LoVo (cell line): ENCODE results near the gene COL9A2.
A peak's percentile ranks its signal among the peaks of the same experiment; 100 is the strongest.
"Not testable (repeated sequence)": the region's sequence is repeated elsewhere in the genome, so short reads cannot be mapped to it uniquely, and the experiment has no call there.

Experiments used
- DNase-seq: peaks from one replicate; pipeline ENCODE4 v3.0.0-alpha.2; 2016; ENCODE audit warnings: low spot score

Gene COL9A2

GRCh38 chr1:40316595-40317393, at the start of gene COL9A2:
TSS of gene COL9A2 (minus strand) at chr1:40317286. CDS start at chr1:40317197, 89 bp downstream.
- DNase-seq = peak; percentile 12

DNA sequence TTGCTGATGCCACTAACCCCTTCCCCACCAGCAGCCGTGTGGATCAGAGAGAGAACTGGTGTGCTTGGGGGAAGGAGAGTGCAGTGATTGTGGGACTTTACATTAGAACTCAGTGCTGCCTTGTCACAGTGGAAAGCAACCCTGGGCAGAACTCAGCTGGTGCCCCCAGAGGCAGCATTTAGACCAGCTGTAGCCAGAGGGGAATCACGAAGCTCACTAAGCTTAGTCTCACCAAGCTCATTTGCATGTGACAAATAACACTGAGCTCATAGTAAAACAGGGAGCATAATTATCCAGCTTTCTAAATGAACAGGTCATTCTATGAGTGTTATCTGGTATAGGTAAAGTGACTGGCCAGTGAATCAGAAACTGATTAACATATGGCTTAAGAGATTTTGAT, 46.6 kb upstream of the COL9A2 start:
- DNase-seq = no peak

DNA sequence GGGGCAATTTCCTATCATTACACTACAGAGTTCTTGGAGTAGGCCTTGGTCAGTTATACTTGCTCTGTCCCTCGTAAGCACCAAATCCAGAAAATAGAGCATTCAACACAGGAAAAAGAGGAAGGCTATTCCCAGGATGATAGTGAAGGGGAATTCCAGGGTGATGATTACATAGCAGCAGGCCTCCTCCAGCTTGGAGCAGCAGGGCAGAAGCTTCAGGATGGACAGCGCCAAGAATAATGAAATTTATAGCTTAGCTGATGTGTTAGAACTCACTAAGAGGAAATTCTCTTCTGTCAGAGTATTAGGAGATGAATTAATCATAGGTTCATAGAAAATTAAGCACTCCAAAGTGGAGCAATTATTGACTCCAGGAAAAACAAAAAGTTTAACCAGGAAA, 45.6 kb upstream of the COL9A2 start:
- DNase-seq = no peak

DNA sequence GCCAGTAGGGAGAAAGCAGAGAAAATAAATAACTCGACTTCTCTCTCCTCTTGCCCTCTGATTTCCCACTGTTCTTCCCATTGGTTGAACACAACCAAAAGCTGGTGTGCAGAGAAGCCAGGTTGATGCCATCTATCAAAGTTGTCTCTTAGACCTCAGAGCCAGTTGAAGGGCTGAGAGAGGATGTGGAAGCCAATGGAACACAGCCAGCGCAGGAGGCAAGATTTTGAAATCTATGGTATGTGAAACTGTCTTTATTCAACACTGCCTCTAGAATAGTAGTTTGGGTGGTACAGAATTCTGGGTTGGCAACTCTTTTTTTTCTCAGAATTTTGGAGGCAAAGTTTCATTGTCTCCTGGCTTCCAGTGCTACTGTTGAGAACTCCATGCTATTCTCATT, 45.1 kb upstream of the COL9A2 start:
- no peak for DNase-seq

DNA sequence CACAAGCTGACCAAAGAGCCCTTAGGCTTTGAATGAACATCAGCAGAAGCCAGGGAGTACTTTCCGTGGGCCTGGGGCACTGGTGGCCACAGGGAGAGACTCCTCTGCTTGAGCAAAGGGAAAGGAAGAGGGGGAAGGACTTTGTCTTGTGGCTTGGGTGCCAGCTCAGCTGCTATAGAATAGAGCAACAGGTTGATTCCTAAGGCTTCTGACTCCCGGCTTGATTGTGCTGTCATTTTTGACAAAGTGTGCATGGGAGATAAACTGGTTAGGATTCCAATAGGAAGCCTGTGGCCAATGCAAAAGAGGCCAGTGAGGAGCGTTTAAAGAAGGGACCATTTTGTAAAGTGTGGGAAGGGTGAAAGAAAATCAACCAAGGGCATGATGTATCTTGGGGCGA, 44.6 kb upstream of the COL9A2 start:
- no peak for DNase-seq

GRCh38 chr1:40361201-40361600, 44.1 kb upstream of the COL9A2 start:
- DNase-seq = no peak

DNA sequence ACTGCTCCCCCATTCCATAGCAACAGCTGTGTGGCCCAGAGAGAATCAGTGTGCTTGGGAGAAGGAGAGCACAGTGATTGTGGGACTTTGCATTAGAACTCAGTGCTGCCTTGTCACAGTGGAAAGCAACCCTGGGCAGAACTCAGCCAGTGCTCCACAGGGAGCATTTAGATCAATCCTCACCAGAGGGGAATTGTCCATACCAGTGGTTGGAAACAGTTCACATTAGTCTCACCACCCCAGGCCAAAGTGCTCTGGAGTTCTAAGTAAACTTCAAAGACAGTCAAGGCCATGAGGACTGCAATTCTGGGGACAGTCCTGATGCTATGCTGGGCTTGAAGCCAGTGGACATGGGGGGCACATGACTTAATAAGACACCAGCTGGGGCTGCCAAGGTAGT, 43.5 kb upstream of the COL9A2 start:
- no peak for DNase-seq

GRCh38 chr1:40357625-40358024, 40.5 kb upstream of the COL9A2 start:
- DNase-seq = no peak

DNA sequence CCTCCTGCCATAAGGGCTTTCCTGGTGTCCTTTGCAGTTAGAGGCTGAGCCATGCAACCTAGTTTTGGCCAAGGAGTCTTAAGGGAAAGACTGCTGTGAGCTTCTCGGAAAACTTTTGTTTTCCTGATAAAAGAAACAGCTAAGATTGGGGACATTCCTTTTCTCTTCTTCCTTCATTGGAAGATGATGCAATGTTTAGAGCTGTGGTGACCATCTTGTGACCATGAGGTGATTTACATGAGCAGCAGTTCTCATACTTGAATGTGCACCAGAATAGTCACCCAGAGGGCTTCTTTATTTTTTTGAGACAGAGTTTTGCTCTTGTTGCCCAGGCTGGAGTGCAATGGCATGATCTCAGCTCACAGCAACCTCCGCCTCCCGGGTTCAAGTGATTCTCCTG, 36.0 kb upstream of the COL9A2 start:
- no peak for DNase-seq

DNA sequence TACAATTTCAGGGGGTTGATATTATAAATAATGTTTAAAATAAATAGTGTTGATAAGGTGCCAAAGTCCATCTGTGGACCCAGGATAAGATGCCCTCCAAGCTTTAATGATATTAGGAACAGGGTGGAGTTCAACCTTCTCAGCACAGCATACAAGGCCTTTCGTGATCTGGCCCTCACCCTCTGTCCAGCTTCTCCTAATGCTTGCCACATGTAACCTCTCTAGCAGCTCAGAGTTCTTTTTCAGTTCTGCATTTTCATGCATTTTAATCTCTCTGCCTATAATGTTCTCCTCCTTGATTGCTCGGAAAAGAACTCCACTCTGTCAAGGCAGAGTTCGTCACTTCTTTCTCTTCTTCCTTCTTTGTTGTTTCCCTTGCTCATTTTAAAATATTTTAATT, 35.0 kb upstream of the COL9A2 start:
- DNase-seq = no peak

DNA sequence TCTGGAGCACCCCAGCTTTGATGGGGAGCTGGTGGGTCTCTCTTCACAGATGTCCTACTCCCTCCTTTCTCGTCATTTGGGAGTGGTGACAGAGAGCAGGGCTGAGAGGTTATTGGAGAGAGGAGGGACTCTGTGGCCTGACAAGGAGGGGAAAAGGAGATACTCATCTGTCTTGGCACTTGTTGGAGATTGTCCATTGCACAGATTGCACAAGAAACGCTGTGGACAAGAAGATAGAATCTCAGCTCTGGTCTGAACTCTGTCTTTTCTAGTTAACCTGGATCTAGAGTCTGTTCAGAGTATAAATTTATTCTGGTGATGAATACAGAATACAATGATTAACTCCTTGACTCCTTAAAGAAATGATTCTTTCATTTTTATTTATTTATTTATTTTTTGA, 34.0 kb upstream of the COL9A2 start:
- DNase-seq = no peak

DNA sequence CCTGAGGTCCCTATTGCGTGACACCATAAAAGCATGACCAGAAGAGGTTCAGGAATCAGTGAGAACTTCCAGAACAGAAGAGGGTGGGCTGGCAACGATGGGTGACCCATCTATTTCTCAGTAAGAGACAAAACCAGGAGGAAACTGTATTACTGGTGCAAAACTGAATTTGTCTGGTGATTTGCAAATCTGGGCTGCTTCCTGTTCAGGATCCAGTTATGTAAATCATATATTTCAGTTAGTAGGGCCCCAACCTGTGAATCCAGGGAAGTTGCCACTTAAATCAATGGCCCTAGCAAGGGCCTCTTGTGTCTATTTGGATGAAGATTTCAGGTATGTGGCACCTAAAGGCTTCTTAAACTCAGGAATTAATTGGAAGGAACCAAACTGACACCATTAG, 33.3 kb upstream of the COL9A2 start:
- DNase-seq = no peak

DNA sequence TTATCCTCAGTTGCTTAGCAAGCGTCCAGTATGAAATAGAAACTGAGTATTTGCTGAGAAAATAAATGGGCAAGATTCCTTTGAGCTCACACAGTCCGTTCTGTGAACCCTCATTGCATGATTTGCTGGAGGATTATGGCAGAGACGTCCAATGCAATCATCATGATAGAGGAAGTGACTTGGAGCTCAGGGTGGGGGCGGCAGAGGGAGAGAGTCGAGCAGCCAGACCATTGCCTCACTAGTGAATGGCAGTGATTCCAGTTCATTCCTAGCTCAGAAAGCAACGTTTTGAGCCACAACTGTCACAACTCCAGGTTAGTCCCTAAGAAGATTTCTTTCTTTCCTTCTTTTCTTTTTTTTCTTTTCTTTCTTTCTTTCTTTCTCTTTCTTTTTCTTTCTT, 27.5 kb upstream of the COL9A2 start:
- DNase-seq = no peak

- not testable (repeated sequence) for DNase-seq
Measured at GRCh38 chr1:40342381-40342717, 25.3 kb upstream of the COL9A2 start.

DNA sequence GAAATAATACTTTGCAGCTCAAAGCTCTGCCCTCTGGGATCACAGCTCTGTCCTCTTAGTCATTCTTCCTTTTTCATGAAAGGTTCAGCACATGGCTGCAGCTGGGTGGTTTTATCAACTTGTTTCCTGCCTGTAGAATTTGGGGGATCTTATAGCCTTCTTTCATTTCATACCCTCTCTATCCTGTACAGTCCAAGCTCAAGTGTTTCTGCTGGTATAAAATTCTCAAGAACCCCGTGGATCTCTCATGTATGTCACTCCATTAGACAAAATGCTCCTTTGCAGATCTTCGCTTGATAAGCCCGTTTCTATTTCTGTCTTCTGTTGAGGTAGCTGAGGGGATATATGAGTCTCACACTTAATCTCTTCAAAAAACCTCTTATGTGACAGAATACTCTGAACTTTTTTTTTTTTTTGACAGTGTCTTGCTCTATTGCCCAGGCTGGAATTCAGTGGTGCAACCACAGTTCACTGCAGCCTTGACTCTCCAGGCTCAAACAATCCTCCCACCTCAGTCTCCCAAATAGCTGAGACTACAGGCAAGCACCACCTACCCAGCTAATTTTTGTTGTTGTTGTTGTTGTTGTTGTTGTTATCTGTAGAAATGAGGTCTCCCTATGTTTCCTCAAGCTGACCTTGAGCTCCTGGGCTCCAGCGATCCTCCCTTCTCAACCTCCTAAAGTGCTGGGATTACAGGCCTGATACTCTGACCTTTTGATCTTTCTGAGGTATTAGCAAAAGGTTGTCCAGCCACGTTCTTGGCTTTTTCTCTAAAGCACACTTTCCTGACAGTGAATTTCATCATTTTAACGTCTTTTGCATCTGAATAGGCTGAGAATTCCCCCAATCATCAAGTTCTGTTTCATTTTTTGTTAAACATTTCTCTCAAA, 24.6 kb upstream of the COL9A2 start:
- no peak for DNase-seq

- DNase-seq = no peak
Measured at GRCh38 chr1:40339420-40340323, 22.6 kb upstream of the COL9A2 start.

DNA sequence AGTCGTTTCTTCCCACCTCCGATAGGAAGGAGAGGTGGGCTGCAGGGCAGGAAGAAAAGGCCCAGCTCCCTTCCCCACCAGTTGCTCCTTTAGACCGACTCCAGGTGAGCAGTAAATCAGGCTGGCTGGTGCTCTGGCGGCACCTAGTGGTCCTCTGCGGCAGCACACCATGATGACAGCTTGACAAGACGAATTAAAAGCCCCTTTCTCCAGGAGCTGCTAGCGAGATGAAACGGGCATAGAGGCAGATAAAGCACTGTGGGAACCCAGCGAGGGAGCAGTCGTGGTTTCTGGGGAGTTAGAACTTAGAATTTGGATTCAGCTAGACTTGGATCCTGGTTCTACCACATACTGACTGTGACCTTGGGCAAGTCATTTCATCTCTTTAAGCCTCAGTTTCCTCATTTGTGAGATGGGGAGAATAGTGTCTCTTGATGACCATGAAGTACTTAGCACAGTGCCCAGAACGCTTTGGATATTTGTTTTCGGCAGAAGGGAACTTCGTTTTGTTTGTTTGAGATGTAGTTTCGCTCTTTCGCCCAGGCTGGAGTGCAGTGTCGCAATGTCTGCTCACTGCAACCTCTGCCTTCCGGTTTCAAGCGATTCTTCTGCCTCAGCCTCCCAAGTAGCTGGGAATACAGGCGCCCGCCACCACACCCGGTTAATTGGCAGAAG, 21.8 kb upstream of the COL9A2 start:
- DNase-seq = peak; percentile 73

DNA sequence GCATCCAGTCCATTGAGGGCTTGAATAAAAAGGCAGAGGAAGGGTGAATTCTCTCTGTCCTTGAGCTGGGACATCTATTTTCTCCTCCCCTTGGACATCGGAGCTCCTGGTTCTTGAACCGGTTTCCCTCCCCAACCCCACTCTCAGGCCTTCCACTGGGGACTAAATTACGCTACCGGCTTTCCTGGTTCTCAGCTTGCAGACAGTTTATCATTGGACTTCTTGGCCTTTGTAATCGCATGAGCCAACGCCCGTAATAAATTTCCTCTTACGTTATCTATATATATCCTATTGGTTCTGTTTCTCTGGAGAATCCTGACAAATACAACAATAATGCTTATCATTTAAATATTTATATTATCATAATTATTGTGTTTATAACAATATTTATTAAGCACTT, 20.4 kb upstream of the COL9A2 start:
- DNase-seq = no peak

- no peak for DNase-seq
Measured at GRCh38 chr1:40332695-40333094, 15.6 kb upstream of the COL9A2 start.

- DNase-seq = not testable (repeated sequence)
Measured at GRCh38 chr1:40331403-40331802, 14.3 kb upstream of the COL9A2 start.

DNA sequence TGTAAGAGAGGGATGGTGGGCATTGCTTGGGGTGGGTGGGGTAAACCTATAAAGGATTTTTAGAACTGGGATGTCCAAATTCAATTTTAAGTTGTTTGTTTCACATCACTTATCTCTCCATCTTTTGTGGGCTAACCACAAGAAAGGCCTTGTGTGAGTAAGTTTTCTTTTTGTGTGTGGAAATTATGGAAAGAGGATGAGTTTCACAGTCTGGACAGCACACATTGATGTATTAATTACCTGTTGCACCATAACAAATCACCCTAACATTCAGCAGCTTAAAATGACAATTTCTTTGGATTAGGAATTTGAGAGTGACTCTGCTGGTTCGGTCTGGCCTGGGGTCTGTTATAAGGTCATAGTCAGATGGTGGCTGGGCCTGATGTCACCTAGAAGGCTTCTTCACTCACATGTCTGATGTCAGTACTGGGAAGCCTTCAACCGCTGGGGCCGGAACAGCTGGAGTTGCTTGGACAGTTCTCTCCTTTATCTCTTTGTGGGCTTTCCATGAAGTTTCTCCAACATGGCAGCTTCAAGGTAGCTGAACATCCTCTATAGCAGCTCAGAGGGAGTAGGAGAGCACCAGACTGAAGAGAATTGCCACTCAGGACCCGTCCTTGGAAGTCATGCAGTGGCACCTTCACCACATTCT, 2.0 kb upstream of the COL9A2 start:
- DNase-seq = no peak
